Measurements from ENCODE around the gene FITM1.

Gene FITM1

GRCh38 chr14:24123424-24124417 lies 6.7 kb upstream of the FITM1 start:
- H3K36me3 ChIP-seq (ENCODE audit: control insufficient read depth, insufficient read depth, low read length), result no peaks in the 10 kb centered on the region
- H3K27me3 ChIP-seq (ENCODE audit: control insufficient read depth, insufficient read depth, low read length), result no peaks in the 10 kb centered on the region
- no peak overlapping the region for H3K9ac ChIP-seq
- no peak overlapping the region for H3K4me2 ChIP-seq (ENCODE audit: low read length)
- H3K4me3 ChIP-seq (ENCODE audit: low read depth, low read length), result no peak overlapping the region
- no peak overlapping the region for H3K27ac ChIP-seq
- TF ChIP-seq, protein P1, sequence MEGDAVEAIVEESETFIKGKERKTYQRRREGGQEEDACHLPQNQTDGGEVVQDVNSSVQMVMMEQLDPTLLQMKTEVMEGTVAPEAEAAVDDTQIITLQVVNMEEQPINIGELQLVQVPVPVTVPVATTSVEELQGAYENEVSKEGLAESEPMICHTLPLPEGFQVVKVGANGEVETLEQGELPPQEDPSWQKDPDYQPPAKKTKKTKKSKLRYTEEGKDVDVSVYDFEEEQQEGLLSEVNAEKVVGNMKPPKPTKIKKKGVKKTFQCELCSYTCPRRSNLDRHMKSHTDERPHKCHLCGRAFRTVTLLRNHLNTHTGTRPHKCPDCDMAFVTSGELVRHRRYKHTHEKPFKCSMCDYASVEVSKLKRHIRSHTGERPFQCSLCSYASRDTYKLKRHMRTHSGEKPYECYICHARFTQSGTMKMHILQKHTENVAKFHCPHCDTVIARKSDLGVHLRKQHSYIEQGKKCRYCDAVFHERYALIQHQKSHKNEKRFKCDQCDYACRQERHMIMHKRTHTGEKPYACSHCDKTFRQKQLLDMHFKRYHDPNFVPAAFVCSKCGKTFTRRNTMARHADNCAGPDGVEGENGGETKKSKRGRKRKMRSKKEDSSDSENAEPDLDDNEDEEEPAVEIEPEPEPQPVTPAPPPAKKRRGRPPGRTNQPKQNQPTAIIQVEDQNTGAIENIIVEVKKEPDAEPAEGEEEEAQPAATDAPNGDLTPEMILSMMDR (IDR thresholded peaks at IDR 0.05), result no peak
- peaks cover under 1% of the 10 kb centered on the region for H3K79me2 ChIP-seq
- H3K9me3 ChIP-seq (ENCODE audit: control insufficient read depth, low read length), result no peaks in the 10 kb centered on the region
- H2AFZ ChIP-seq, result no peak overlapping the region
- no peaks in the 10 kb centered on the region for H3K4me1 ChIP-seq

GRCh38 chr14:24126939-24127338 lies 3.5 kb upstream of the FITM1 start:
- H3K36me3 ChIP-seq (ENCODE audit: control insufficient read depth, insufficient read depth, low read length), result no peaks in the 10 kb centered on the region

GRCh38 chr14:24127673-24128072 lies 2.8 kb upstream of the FITM1 start:
- no peaks in the 10 kb centered on the region for H3K36me3 ChIP-seq (ENCODE audit: control insufficient read depth, insufficient read depth, low read length)
- H3K9me3 ChIP-seq (ENCODE audit: control insufficient read depth, low read length), result no peaks in the 10 kb centered on the region
- no peaks in the 10 kb centered on the region for H3K4me1 ChIP-seq
- H3K9ac ChIP-seq, result no peak overlapping the region
- H3K27me3 ChIP-seq (ENCODE audit: control insufficient read depth, insufficient read depth, low read length), result no peaks in the 10 kb centered on the region
- no peak overlapping the region for H3K27ac ChIP-seq
- no peak overlapping the region for H2AFZ ChIP-seq
- H3K79me2 ChIP-seq, result no peaks in the 10 kb centered on the region
- TF ChIP-seq, protein P1 (IDR thresholded peaks at IDR 0.05), result no peak
- no peak overlapping the region for H3K4me3 ChIP-seq (ENCODE audit: low read depth, low read length)
- H3K4me2 ChIP-seq (ENCODE audit: low read length), result no peak overlapping the region

More at GRCh38 chr14:24126939-24127338, 3.5 kb upstream of the FITM1 start:
- no peak overlapping the region for H3K4me2 ChIP-seq (ENCODE audit: low read length)
- H3K27ac ChIP-seq, result no peak overlapping the region
- no peaks in the 10 kb centered on the region for H3K27me3 ChIP-seq (ENCODE audit: control insufficient read depth, insufficient read depth, low read length)
- H3K9me3 ChIP-seq (ENCODE audit: control insufficient read depth, low read length), result no peaks in the 10 kb centered on the region
- no peak overlapping the region for H3K9ac ChIP-seq
- H3K79me2 ChIP-seq, result no peaks in the 10 kb centered on the region
- no peaks in the 10 kb centered on the region for H3K4me1 ChIP-seq
- H3K4me3 ChIP-seq (ENCODE audit: low read depth, low read length), result no peak overlapping the region
- H2AFZ ChIP-seq, result no peak overlapping the region
- TF ChIP-seq, protein P1 (IDR thresholded peaks at IDR 0.05), result no peak

DNA sequence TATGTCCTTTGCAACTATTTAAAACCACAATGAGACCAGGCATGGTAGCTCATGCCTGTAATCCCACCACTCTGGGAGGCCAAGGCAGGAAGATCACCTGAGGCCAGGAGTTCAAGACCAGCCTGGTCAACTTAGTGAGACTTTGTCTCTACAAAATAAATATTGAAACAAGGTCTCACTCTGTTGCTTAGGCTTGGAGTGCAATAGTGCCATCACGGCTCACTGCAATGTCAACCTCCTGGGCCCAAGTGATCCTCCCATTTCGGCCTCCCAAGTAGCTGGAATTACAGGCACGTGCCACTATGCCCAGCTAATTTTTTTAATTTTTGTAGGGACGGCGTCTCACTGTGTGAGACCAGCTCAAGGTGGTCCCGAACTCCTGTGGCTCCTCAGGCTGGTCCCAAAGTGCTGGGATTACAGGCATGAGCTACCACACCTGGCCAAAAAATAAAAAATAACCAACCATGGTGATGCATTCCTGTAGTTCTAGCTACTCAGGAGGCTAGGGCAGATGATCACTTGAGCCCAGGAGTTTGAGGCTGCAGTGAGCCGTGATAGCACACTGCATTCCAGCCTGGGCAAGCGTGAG lies 955 bp upstream of the FITM1 start:
- Histone ChIP-seq H3K9me3 (ENCODE audit: control insufficient read depth, low read length) (no peaks in the 10 kb centered on the region), H3K79me2 (no peaks in the 10 kb centered on the region), H3K9ac (no peak overlapping the region), H3K36me3 (ENCODE audit: control insufficient read depth, insufficient read depth, low read length) (no peaks in the 10 kb centered on the region), H3K4me3 (ENCODE audit: low read depth, low read length) (no peak overlapping the region), H3K27me3 (ENCODE audit: control insufficient read depth, insufficient read depth, low read length) (no peaks in the 10 kb centered on the region), H3K27ac (no peak overlapping the region), H3K4me2 (ENCODE audit: low read length) (no peak overlapping the region), H2AFZ (no peak overlapping the region), H3K4me1 (no peaks in the 10 kb centered on the region)
- TF ChIP-seq, protein P1 (IDR thresholded peaks at IDR 0.05), result no peak
